WTC11 (cell line): Measurements from ENCODE around the gene ANO4.

Experiments used
- CBFB ChIP-seq: sonication (generic); formaldehyde crosslinking; IDR thresholded peaks from 2 replicates; pipeline ENCODE4 v1.8.1; 2022; ENCODE audit warnings: mild to moderate bottlenecking, low read depth, missing genetic modification reagents
- GABPB1 ChIP-seq: sonication (generic); formaldehyde crosslinking; IDR thresholded peaks from 2 replicates; pipeline ENCODE4 v1.8.1; 2023; ENCODE audit warnings: mild to moderate bottlenecking, missing genetic modification reagents
- NFE2L1 ChIP-seq: sonication (generic); formaldehyde crosslinking; IDR thresholded peaks from 2 replicates; pipeline ENCODE4 v1.8.1; 2023; ENCODE audit warnings: missing genetic modification reagents
- SP1 ChIP-seq: sonication (generic); formaldehyde crosslinking; conservative IDR thresholded peaks from 2 replicates; pipeline ENCODE4 v1.8.1; 2022; ENCODE audit warnings: missing genetic modification reagents
- TCF7 ChIP-seq: sonication (generic); formaldehyde crosslinking; IDR thresholded peaks from 2 replicates; pipeline ENCODE4 v1.8.0; 2022; ENCODE audit warnings: mild to moderate bottlenecking, low read depth, missing genetic modification reagents, moderate library complexity
- TP53 ChIP-seq: sonication (generic); formaldehyde crosslinking; IDR thresholded peaks from 2 replicates; pipeline ENCODE4 v1.8.1; 2023; ENCODE audit warnings: mild to moderate bottlenecking, missing genetic modification reagents
- ZNF263 ChIP-seq: sonication (generic); formaldehyde crosslinking; IDR thresholded peaks from 2 replicates; pipeline ENCODE4 v1.8.1; 2022; ENCODE audit warnings: low read depth, mild to moderate bottlenecking, moderate library complexity, missing genetic modification reagents
- TF ChIP-seq, protein P1 (sequence below): fragments of 200-600 bp; IDR thresholded peaks from 2 replicates; pipeline ENCODE4 v1.8.0; 2022; ENCODE audit warnings: antibody characterized with exemption
- TF ChIP-seq, protein P2 (sequence below): sonication (generic); formaldehyde crosslinking; IDR thresholded peaks from 2 replicates; pipeline ENCODE4 v1.8.0; 2022; ENCODE audit warnings: mild to moderate bottlenecking, missing genetic modification reagents

DNA sequence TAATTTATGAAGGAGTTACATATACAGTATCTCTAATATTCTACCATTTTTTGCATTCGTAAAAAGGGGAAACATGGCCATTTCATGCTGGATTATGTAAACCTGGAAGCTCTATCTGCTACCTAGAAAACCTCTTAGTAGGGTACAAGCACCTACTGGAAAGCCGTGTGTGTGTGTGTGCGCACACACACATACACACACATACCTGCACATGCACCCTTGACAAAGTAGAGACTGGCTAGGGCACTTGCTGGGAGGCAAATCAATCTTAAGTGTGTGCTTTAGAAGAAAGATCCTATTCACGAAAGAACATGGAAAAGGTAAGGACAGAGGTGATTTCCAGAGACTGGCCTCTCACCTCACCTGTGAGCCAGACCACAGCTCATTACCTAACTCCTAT is 224.6 kb downstream of the ANO4 start:
- TF ChIP-seq TP53 = no peak
- TF ChIP-seq CBFB (CRISPR knock-in tag) = no peak
- no peak for TF ChIP-seq SP1
- no peak for TF ChIP-seq TCF7 (CRISPR knock-in tag)
- no peak for TF ChIP-seq GABPB1 (CRISPR knock-in tag)
- TF ChIP-seq, protein P1, sequence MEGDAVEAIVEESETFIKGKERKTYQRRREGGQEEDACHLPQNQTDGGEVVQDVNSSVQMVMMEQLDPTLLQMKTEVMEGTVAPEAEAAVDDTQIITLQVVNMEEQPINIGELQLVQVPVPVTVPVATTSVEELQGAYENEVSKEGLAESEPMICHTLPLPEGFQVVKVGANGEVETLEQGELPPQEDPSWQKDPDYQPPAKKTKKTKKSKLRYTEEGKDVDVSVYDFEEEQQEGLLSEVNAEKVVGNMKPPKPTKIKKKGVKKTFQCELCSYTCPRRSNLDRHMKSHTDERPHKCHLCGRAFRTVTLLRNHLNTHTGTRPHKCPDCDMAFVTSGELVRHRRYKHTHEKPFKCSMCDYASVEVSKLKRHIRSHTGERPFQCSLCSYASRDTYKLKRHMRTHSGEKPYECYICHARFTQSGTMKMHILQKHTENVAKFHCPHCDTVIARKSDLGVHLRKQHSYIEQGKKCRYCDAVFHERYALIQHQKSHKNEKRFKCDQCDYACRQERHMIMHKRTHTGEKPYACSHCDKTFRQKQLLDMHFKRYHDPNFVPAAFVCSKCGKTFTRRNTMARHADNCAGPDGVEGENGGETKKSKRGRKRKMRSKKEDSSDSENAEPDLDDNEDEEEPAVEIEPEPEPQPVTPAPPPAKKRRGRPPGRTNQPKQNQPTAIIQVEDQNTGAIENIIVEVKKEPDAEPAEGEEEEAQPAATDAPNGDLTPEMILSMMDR = no peak
- no peak for TF ChIP-seq ZNF263 (CRISPR knock-in tag)
- TF ChIP-seq NFE2L1 (CRISPR knock-in tag) = no peak
- TF ChIP-seq, protein P2, sequence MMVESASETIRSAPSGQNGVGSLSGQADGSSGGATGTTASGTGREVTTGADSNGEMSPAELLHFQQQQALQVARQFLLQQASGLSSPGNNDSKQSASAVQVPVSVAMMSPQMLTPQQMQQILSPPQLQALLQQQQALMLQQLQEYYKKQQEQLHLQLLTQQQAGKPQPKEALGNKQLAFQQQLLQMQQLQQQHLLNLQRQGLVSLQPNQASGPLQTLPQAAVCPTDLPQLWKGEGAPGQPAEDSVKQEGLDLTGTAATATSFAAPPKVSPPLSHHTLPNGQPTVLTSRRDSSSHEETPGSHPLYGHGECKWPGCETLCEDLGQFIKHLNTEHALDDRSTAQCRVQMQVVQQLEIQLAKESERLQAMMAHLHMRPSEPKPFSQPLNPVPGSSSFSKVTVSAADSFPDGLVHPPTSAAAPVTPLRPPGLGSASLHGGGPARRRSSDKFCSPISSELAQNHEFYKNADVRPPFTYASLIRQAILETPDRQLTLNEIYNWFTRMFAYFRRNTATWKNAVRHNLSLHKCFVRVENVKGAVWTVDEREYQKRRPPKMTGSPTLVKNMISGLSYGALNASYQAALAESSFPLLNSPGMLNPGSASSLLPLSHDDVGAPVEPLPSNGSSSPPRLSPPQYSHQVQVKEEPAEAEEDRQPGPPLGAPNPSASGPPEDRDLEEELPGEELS (CRISPR knock-in tag) = no peak
